ENCODE measurements around the gene CRTAP.

- no peak for TF ChIP-seq CTCF (IDR thresholded peaks at IDR 0.05 in 8 of 11, conservative IDR thresholded peaks at IDR 0.05 in 3 of 11)
- TF ChIP-seq POLR2AphosphoS5 (IDR thresholded peaks at IDR 0.05): no peak
These were observed 25.1 kb upstream of the CRTAP start for GRCh38 chr3:33088691-33089090.
